Panc1 (cell line): ENCODE results near the gene TMEM132C. TPM values are rescaled to one million over a fixed set of nuclear protein-coding genes. Genes with fewer than 3 reads are reported as not detected.

Source experiments
- ATAC-seq: fragments of 200-7000 bp; cut with Tn5 transposase; 2 replicates; pipeline ENCODE4 v1.9.1; 2020; ENCODE audit warnings: mild to moderate bottlenecking, moderate library complexity
- BruUV-seq: library from RNA; stranded (reverse); fragments of 400-500 nt; replicated peaks from 2 replicates; lab custom pipeline; 2021; lab: Mats Ljungman, UMichigan
- CTCF ChIA-PET: fragments of 300-600 bp; sonication (Branson Sonifier 250); formaldehyde crosslinking; loops from one replicate; lab custom pipeline; 2022; ENCODE audit warnings: antibody characterized with exemption; lab: Charles Lee
- POLR2A ChIA-PET: fragments of 300-600 bp; sonication (Branson Sonifier 250); formaldehyde crosslinking; loops from one replicate; lab custom pipeline; 2022; ENCODE audit warnings: antibody characterized with exemption; lab: Charles Lee
- DNase-seq: peaks from one replicate; pipeline ENCODE4 v3.0.0-alpha.2; 2010; ENCODE audit warnings: low read depth, low spot score
- H3K27ac ChIP-seq: 2 replicates; pipeline ENCODE4 v1.5.1; 2011; ENCODE audit warnings: mild to moderate bottlenecking, low read length, inconsistent platforms
- H3K27me3 ChIP-seq: fragments of 200-500 bp; sonication (Bioruptor generic); 2 replicates; pipeline ENCODE4 v1.6.0; 2014; ENCODE audit warnings: low read length, inconsistent platforms; ENCODE audit not compliant: control insufficient read depth, insufficient read depth
- H3K36me3 ChIP-seq: fragments of 200-500 bp; sonication (Bioruptor generic); 2 replicates; pipeline ENCODE4 v1.5.1; 2014; ENCODE audit warnings: inconsistent platforms, mild to moderate bottlenecking, low read length, moderate library complexity; ENCODE audit not compliant: control insufficient read depth, insufficient read depth
- H3K4me1 ChIP-seq: 2 replicates; pipeline ENCODE4 v1.5.1; 2011; ENCODE audit warnings: inconsistent platforms, mild to moderate bottlenecking, low read length, moderate library complexity; ENCODE audit not compliant: control insufficient read depth, insufficient read depth
- H3K4me3 ChIP-seq, 2 experiments: 2 replicates each; pipeline ENCODE4 v1.5.1; 2011 to 2012; ENCODE audit warnings: low read depth in 2 of 2, low read length in 2 of 2, mild to moderate bottlenecking in 2 of 2, inconsistent platforms in 1 of 2, moderate library complexity in 1 of 2
- H3K9me3 ChIP-seq: fragments of 200-500 bp; sonication (Bioruptor generic); 2 replicates; pipeline ENCODE4 v1.5.1; 2014; ENCODE audit warnings: low read depth, mild to moderate bottlenecking, inconsistent platforms, low read length, moderate library complexity; ENCODE audit not compliant: control insufficient read depth, insufficient read depth
- POLR2AphosphoS5 ChIP-seq: IDR thresholded peaks from 2 replicates; pipeline ENCODE4 v1.6.1; 2012; ENCODE audit warnings: mild to moderate bottlenecking, low read depth, low read length, moderate library complexity
- SIN3A ChIP-seq: IDR thresholded peaks from 2 replicates; pipeline ENCODE4 v1.6.1; 2012; ENCODE audit warnings: low read depth, mild to moderate bottlenecking, low read length, moderate library complexity, borderline replicate concordance; ENCODE audit not compliant: insufficient read depth
- TCF7L2 ChIP-seq: IDR thresholded peaks from 2 replicates; pipeline ENCODE4 v1.6.1; 2011; ENCODE audit warnings: mild to moderate bottlenecking, low read depth, low read length, inconsistent platforms
- in situ Hi-C: cut with HindIII; loops from 2 replicates; pipeline ENCODE4 v1.10.0; 2016; ENCODE audit warnings: low sequenced_read_pairs, low pct_unique_long_range_greater_than_20kb
- intact Hi-C: fragments of 100-400 bp; cut with micrococcal nuclease; formaldehyde crosslinking; loops from one replicate; pipeline ENCODE4 v1.10.0; 2022; ENCODE audit not compliant: unreplicated experiment
- total RNA-seq: library from RNA; stranded (reverse); gene quantifications from one replicate; pipeline ENCODE4 v1.2.1, GENCODE V29; 2021; ENCODE audit not compliant: unreplicated experiment
- TF ChIP-seq, protein P1 (sequence below), 2 experiments: IDR thresholded peaks; 2 replicates each; pipeline ENCODE4 v1.6.1; 2011 to 2012; ENCODE audit warnings: low read depth in 2 of 2, control low read depth in 1 of 2, low read length in 1 of 2, mild to moderate bottlenecking in 1 of 2, moderate library complexity in 1 of 2; ENCODE audit not compliant: insufficient read depth in 1 of 2
- TF ChIP-seq, protein P2 (sequence below): fragments of 450-650 bp; IDR thresholded peaks from 2 replicates; pipeline ENCODE4 v1.5.1; 2017; ENCODE audit warnings: mild to moderate bottlenecking

The TMEM132C gene
- total RNA-seq, 1 experiment from 2014 or later, result not detected

DNA sequence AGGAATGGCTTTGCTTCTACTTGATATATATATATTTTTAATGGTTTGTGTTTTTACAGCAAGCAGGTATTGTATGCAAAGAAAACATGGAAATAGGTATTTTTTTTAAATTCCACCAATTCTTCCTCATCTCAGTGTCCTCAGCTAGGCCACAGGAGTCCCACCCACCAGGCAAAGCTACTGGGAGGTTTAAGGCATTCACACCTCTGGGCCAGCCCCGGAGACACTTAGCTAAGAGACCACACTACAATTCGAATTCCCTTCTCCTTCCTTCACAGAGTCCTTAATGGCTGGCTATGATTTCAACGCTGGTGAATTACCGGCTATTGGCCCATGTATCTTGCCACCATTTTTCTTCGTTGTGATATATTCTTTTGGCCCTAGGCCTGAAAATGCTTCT is 485.4 kb downstream of the TMEM132C start:
- no peak overlapping the region for H3K27ac ChIP-seq
- H3K9me3 ChIP-seq, result no peaks in the 10 kb centered on the region
- BruUV-seq, result no TSS peak
- H3K4me1 ChIP-seq, result no peaks in the 10 kb centered on the region
- in situ Hi-C loops, result no loop called here
- H3K27me3 ChIP-seq, result 0 out of 2 replicates have a peak, but pooled peaks cover 2% of the 10 kb centered on the region
- ATAC-seq, result no peak
- H3K4me3 ChIP-seq, result no peak overlapping the region
- POLR2A ChIA-PET, result no interaction called here
- no peak for TF ChIP-seq POLR2AphosphoS5
- TF ChIP-seq, protein P1, sequence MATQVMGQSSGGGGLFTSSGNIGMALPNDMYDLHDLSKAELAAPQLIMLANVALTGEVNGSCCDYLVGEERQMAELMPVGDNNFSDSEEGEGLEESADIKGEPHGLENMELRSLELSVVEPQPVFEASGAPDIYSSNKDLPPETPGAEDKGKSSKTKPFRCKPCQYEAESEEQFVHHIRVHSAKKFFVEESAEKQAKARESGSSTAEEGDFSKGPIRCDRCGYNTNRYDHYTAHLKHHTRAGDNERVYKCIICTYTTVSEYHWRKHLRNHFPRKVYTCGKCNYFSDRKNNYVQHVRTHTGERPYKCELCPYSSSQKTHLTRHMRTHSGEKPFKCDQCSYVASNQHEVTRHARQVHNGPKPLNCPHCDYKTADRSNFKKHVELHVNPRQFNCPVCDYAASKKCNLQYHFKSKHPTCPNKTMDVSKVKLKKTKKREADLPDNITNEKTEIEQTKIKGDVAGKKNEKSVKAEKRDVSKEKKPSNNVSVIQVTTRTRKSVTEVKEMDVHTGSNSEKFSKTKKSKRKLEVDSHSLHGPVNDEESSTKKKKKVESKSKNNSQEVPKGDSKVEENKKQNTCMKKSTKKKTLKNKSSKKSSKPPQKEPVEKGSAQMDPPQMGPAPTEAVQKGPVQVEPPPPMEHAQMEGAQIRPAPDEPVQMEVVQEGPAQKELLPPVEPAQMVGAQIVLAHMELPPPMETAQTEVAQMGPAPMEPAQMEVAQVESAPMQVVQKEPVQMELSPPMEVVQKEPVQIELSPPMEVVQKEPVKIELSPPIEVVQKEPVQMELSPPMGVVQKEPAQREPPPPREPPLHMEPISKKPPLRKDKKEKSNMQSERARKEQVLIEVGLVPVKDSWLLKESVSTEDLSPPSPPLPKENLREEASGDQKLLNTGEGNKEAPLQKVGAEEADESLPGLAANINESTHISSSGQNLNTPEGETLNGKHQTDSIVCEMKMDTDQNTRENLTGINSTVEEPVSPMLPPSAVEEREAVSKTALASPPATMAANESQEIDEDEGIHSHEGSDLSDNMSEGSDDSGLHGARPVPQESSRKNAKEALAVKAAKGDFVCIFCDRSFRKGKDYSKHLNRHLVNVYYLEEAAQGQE (IDR thresholded peaks at IDR 0.05; ENCODE audit: insufficient read depth in 1 of 2, low read depth in 2 of 2, low read length in 1 of 2), result no peak
- H3K36me3 ChIP-seq, result no peaks in the 10 kb centered on the region
- DNase-seq, result no peak
- CTCF ChIA-PET, result no interaction called here
- intact Hi-C loops, result no loop called here

DNA sequence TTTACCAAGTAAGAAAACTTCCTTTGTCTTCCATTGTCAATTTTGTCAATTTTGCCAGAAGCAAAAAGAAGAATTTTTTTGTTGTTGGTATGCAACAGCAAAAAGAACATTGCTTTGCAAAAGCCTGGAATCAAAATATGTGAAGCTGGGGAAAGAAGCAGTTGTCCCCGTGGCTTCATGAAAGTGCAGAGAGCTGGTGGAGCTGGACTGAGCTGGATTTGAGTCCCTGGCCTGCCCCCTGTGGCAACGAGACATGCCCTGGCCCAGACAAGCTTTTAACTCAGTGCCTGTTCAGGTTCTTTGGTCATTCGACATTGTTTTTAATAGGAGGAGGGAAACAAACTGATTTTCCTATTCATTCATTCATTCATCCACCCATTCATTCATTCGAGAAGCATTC is 486.5 kb downstream of the TMEM132C start:
- ATAC-seq (no peak), DNase-seq (no peak)
- H3K4me1 ChIP-seq, result no peaks in the 10 kb centered on the region
- ChIA-PET POLR2A (no interaction called here), CTCF (no interaction called here)
- H3K27me3 ChIP-seq, result 0 out of 2 replicates have a peak, but pooled peaks cover 2% of the 10 kb centered on the region
- BruUV-seq, result no TSS peak
- no peaks in the 10 kb centered on the region for H3K9me3 ChIP-seq
- no peaks in the 10 kb centered on the region for H3K36me3 ChIP-seq
- in situ Hi-C loops (no loop called here), intact Hi-C loops (no loop called here)
- H3K4me3 ChIP-seq, result no peak overlapping the region
- TF ChIP-seq POLR2AphosphoS5, result no peak
- TF ChIP-seq TCF7L2, result no peak
- TF ChIP-seq, protein P2, sequence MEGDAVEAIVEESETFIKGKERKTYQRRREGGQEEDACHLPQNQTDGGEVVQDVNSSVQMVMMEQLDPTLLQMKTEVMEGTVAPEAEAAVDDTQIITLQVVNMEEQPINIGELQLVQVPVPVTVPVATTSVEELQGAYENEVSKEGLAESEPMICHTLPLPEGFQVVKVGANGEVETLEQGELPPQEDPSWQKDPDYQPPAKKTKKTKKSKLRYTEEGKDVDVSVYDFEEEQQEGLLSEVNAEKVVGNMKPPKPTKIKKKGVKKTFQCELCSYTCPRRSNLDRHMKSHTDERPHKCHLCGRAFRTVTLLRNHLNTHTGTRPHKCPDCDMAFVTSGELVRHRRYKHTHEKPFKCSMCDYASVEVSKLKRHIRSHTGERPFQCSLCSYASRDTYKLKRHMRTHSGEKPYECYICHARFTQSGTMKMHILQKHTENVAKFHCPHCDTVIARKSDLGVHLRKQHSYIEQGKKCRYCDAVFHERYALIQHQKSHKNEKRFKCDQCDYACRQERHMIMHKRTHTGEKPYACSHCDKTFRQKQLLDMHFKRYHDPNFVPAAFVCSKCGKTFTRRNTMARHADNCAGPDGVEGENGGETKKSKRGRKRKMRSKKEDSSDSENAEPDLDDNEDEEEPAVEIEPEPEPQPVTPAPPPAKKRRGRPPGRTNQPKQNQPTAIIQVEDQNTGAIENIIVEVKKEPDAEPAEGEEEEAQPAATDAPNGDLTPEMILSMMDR, result no peak
- TF ChIP-seq, protein P1 (IDR thresholded peaks at IDR 0.05; ENCODE audit: insufficient read depth in 1 of 2, low read depth in 2 of 2, low read length in 1 of 2), result no peak
- TF ChIP-seq SIN3A, result no peak
- no peak overlapping the region for H3K27ac ChIP-seq
